ENCODE results near the gene RPS2.

Gene RPS2

DNA sequence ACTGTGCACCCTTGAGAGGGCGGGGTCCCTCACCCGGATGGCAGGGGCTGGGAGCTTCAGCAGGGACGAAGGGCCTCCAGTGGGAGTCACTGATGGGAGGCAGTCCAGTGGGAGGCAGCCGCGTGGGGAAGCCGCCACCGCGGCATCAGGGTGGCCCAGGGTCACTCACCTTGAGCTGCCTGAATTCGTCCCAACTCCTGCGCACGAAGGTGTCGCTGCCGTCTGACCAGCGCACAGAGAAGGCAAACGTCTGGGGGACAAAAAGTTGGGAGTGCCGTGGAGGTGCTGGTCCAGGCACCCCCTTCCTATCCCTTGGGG, 16.1 kb upstream of the RPS2 start:
- no peak for DNase-seq

DNA sequence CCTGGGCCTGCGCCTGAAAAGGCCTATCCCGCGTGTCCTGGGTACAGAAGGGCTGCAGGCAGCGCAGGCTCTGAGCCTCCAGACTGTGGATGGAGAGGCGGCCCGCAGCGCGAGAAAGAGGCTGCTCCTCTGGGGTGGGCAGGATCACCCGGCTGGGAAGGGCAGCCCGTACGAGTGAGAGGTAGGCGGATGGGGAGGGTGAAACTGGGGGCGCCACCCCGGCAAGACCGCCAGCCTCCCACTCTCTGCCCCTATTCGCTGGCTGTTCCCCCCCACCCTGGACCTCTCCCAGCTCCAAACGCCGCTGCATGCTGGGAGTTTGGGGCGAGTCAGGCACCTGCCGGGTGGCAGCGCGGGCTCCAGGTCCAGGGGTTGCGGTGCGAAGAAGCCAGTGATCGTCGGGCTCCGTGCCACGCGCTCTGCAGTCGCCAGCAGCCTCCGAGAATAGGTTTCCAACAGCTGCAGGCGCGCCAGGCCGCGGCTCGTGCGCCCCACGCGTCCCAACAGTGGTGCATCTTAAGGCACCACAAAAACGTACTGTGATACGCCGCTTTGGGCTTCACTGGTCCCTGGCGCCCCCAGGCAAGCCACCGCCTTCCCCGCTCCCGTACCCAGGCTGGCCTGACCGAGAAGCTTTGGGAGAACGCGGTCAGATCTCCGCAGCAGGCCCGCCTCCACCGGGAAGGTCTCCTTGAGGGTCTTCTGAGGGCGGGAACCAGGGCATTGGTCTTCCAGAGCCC, 15.6 kb upstream of the RPS2 start:
- no peak for DNase-seq

DNA sequence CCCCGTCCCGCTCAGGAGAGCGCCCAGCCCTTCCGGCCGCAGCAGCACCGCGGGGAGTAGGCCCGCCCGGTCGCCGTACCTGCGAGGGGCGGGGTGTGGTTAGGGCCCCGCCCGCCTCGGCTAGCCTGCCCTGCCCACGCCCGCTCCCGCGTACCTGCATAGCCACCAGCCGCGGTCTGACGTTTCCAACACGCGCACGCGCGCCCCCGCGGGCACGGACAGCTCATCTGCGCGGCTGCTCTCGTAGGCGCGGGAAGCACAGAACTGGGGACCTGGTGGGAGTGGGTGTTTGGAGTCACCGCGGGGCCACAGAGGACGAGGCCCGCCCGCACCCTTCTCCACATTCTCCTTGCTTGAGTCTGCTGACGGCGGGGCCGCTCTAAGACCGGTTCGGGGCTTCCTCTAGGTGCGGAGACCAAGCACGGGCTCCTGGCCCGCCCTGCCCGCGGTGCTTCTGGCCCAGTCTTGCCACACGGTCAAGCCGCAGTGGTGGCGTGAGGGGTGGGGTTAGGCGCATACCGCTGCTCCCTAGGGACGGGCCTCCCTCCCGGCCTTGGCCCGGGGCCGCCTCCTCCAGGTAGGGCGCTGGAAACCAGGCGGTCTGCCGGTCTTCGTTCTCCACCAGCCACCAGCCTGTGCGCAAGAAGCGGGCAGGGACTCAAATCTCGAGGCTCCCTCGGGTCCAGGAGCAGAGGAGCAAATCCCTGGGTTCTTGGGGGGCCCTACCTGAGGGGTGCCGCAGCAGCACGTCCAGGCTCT, 14.8 kb upstream of the RPS2 start:
- peak; percentile 65 for DNase-seq

DNA sequence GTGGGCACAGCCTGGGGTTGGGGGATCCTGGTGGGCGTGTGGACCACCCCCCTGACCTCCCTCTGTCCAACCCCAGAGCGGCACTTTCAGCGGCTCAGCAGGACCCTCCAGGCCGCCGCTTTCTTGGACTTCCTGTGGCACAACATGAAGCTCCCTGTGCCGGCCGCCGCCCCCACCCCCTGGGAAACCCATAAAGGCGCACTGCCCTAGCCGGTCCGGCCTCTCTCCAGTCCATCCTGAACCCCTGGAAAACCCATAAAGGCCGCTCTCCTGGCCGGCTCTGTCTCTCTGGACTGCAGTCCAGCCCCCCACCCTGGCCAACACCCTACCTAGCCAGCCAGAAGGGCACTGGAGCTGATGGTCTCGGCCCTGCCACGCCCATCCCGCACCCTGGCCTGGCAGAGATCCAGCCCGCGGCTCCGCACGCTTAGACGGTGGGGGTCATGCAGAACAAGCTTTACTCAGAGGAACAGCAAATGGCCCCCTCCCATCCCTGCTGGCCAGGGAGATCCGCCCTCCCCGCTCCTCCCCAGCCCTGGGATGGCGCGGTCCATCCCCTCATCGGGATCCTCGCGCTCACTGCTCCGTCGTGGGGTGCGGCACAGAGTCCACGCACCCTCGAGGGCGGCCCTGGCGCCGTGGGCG, 14.0 kb upstream of the RPS2 start:
- DNase-seq = no peak

DNA sequence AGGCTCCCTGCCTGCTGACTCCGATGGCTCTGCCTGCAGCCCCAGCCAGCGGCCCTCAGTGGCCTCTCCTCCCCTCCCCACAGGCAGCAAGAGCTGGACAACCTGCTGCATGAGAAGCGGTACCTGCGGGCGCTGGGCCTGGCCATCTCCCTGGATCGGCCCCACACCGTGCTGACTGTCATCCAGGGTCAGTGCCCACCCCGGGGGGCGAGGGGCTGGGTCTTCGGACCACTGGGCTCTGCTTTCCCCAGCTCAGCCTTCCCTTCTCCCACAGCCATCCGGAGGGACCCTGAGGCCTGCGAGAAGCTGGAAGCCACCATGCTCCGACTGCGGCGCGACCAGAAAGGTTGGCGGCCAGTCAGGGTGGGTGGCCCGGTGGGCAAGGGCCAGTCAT, 13.2 kb upstream of the RPS2 start:
- DNase-seq = no peak

DNA sequence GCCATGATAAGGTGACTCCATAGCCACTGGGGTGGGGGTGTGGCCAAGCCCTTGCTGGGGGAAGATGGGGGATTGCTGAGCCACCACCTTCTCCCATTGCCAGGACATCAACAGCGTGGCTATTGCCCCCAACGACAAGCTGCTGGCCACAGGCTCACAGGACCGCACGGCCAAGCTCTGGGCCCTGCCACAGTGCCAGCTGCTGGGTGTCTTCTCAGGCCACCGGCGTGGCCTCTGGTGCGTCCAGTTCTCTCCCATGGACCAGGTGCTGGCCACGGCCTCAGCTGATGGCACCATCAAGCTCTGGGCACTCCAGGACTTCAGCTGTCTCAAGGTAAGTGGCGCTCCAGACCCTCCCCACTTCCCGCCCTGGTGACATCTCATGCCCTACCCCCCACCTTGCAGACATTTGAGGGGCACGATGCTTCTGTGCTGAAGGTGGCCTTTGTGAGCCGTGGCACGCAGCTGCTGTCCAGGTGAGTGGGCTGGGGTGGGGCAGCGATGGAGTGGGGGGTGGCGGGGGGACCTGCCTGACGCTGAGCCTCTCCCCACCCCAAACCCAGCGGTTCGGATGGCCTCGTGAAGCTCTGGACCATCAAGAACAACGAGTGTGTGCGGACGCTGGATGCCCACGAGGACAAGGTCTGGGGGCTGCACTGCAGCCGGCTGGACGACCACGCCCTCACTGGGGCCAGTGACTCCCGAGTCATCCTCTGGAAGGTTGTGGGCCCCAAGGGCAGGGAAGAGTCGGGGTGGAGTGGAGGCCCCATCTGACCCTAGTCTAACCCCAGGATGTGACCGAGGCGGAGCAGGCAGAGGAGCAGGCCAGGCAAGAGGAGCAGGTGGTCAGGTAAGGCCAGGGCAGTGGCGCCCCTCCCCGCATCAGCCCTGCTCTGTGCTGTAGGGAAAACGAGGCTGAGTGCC, 12.6 kb upstream of the RPS2 start:
- no peak for DNase-seq

DNA sequence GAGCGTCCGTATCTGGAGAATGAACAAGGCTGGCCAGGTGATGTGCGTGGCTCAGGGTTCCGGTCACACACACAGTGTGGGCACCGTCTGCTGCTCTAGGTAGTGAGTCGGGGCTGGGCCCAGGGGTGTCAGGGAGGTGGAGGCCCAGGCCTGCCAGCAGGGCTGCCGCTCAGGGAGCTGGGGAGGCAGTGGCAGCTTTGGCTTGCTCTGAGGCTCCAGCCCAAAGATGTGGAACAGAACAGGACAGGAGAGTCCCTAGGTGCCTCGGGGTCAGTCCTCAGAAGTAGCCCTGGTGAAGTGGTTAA, 11.5 kb upstream of the RPS2 start:
- no peak for DNase-seq

DNA sequence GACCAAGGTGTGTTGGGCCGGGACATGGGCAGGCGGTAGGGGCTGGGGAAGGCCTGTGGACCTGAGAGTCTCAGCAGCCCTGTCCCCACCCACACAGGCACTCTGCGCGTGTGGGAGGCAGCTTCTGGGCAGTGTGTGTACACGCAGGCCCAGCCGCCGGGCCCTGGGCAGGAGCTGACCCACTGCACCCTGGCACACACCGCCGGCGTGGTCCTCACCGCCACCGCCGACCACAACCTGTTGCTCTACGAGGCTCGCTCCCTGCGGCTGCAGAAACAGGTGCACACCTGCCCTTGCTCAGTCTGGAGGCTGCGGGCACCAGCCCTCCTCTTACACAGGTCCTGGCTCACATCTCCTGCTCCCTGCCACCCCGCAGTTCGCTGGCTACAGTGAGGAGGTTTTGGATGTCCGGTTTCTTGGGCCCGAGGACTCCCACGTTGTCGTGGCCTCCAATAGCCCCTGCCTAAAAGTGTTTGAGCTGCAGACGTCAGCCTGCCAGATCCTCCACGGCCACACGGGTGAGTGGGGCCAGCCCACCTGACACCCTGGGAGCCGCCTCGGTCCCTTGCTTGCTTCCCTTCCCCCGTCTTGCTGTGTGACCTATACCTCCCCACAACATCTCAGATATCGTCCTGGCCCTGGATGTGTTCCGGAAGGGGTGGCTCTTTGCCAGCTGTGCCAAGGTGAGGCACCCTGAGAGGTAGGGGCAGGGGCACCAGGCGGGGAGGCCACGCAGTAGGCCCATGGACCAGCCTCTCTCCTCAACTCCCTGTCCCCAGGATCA, 11.0 kb upstream of the RPS2 start:
- no peak for DNase-seq

DNA sequence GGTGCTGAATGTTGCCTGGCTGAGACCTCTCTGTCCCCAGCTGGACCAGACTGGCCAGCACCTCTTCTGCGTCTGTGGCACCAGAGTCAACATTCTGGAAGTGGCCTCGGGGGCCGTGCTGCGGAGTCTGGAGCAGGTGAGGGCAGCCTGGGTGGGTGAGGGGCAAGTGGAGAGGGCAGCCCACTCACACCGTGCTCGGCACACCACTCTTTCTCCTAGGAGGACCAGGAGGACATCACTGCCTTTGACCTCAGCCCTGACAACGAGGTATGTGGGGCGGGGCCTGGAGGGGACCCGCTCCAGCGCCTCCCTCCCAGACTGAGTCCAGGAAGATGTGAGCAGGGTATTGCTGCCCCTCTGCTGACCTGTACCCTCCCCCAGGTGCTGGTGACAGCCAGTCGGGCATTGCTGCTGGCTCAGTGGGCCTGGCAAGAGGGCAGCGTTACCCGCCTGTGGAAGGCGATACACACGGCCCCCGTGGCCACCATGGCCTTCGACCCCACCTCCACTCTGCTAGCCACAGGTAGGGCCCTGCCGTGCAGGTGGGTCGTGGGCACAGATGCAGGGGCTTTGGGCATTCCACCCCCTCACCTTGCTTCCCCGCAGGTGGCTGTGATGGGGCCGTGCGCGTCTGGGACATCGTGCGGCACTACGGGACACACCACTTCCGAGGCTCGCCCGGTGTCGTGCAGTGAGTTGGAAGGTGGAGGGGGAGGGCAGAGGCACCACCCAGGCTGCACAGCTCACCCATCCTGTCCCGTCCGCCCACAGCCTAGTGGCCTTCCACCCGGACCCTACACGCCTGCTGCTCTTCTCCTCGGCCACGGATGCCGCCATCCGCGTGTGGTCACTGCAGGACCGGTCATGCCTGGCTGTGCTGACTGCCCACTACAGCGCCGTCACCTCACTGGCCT, 9.8 kb upstream of the RPS2 start:
- DNase-seq = no peak

DNA sequence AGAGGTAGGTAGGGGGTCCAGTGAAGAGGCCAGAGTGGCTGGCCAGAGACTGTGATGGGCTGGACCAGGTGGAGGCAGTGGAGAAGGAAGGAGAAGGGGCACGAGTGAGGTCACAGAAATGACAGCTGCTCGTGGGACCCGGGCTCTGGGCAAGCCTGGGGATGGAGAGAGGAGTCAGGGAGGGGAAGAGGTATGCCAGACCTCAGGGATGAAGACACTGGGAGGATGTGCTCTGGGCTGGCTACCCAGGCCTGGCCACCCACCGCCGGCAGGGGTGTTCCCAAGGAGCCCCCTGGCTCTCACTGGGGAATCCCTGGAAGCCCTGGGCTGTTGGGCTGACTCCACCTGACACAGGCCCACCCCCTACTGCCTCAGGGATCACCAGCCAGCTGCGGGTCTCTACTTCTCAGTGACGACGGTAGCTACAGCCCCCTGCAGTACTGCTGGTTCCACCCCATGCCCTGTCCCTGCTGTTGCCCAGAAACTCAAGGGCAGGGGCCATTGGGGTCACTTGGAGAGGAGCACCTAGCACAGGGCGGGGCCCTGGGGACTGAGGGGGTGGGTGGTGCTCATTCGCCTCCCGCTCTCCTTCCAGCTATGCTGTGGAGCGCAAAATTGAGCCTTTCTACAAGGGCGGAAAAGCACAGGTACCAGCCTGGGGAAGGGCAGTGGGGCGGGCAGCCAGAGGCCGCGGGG, 9.0 kb upstream of the RPS2 start:
- DNase-seq = no peak

DNA sequence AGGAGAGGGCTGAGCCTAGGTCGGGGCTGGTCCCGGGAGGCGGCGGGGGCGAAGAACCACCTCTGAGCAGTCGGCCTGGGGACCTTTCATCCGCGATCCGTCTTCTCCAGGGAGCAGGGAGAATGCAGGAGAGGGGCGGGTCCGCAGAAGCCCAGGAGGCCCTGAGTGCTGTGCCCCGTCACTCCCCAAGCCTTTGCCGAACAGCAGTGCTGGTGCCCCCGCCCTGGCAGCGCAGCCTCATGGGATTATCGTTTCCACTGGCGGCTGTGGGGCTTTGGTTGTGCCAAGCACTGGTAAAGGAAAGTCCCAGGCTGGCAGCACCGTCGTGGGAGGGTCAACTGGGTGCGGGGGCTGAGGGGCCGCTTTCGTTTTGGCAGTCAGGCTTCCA, 7.9 kb upstream of the RPS2 start:
- no peak for DNase-seq

DNA sequence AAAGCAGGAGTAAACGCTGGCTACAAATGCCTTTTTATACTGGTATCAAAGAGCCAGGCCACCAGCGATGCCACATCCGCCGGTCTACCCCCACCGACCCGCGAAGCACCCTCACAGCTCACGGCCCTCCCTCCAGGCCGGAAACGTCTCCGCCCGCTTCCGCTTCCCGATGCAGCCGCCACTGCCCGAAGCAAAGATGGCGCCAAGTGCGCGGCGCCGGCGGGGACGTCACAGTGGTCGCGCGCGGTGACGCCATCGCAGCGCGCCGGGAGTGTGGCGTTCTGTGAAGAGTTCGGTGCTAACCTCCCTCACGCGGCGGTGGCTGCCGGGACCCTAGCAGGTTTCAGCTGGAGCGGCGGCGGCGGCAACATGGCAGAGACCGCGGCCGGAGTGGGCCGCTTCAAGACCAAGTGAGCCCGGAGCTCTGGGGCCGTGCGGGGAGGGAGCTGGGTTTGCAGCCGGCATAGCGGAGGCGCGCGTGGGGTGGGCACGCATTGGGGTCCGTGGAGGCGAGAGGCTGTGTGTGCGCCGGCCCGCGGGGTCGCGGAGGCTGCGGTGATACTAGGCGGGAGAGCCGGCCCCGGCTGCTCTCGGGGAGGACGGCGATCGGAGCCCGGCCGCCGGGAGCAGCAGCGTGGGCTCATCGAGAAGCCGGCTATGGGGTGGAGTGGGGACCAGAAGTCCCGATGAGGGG, 7.3 kb upstream of the RPS2 start, which contains the start of gene TBL3:
Gene TBL3 (plus strand): TSS at position 258 of the 694 bp plus-strand sequence. CDS start 112 bp downstream, at position 370.
- peak; percentile 84 for DNase-seq

DNA sequence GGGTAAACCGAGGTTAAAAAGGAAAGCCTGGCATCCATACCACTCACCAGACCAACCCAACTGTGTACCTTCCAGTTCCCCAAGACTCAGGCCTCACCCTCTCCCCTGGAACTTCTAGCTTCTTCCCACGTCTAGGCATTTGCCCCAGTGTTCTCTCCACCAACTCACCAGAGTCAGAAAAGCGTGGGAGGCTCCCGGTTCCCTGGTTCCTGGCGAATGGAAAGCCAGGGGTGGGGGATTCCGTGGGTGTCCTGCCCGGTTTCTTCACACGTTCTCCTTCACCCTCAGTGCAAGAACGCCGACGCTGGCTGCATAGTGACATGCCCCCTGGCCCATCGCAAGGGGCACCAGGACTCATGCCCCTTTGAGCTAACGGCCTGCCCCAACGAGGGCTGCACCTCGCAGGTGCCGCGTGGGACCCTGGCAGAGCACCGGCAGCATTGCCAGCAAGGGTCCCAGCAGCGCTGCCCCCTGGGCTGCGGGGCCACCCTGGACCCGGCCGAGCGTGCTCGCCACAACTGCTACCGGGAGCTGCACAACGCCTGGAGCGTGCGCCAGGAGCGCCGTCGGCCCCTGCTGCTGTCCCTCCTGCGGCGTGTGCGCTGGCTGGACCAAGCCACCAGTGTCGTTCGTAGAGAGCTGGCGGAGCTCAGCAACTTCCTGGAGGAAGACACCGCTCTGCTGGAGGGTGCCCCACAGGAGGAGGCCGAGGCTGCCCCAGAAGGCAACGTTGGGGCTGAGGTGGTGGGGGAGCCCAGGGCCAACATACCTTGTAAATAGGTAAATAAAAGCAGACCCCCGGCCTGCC, 3.7 kb upstream of the RPS2 start:
- no peak for DNase-seq

DNA sequence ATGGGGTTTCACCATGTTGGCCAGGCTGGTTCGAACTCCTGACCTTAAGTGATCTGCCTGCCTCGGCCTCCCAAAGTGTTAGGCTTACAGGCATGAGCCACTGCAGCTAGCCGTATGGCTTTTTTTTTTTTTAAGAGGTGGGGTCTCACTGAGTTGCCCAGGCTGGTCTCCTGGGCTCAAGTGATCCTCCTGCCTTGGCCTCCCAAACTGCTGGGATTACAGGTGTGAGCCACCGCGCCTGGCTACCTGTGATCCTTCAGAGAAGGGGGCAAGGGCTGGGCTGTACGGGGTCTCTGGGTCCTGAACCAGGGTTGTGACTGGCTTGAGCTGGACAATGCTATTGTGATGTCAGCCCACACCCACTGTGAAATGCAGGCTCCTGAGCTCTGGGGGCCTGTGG, 1.8 kb upstream of the RPS2 start, which contains the start of gene RNF151:
Gene RNF151 (plus strand): TSS at position 397 of the 400 bp plus-strand sequence. CDS start 26 bp downstream, outside the sequence.
- DNase-seq = no peak

DNA sequence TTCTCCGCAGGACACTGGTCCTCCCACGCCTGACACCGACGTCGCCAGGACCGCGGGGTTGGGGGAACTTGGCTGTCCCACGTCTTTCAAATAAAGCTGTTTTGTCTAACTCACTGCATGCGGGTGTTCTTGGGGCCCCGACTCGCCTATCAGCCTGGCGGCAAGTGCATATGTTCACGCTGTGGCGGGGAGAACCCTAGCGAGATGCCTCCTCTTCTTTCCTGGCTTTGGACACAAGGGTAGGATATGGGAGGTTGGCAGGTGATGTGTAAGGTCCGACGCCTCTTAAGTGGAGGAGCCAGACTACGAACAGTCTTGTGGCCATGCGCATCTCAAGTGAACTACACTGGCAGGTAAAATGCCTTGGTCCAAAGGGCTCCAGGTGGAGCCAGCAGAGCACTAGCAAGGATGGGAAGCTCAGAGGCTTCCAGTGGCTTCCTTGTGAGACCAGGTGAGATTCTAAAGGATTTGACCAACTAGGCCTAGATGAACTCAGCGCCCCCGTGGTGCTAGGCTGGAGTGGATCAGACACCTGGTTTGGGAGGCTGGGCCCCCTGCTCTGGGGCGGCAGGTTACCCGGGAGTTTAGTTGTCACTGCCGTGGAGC, 873 bp upstream of the RPS2 start:
- peak; percentile 10 for DNase-seq

DNA sequence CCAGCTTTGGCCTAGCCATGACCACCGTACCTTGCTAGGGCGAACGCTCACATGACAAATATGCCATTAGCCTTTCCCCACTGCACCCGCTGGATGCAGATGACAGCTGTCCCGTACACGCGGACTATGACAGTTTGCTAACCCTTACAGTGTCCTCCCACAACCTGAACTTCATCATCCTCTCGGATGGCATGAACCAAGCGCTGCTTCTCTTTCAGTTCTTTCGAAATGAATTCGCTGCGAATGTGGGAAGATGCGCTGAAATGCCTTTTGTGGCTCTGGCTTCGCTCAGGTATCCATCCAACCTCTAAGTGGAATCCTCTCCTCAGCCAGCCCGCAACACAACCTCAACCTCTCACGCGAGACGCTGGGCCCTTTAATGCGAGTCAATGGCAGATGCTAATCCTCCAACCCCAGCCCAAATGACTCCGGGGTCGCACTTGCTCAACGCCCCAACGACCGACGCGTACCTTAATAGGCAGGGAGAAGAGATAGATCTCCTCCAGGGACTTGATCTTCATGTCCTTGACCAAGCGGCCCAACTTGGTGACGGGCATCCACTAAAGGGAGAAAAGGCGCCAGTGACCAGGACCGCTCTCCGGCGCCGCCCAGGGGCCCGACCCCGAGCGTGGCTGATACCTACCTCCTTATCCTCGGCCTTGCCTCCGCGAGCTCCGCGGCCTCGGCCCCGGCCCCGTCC, 670 bp downstream of the RPS2 start:
- no peak for DNase-seq

Data from DMS79 treated with DMSO at 0.1 percent for 48 hours (cell line).